Ovary (tissue), 9 donors: Measurements from ENCODE around the gene MAPT. TPM values are rescaled to one million over a fixed set of nuclear protein-coding genes. Genes with fewer than 3 reads are reported as not detected.

Source experiments
- DNase-seq, 5 donors: peaks; one replicate each; pipeline ENCODE4 v3.0.0-alpha.2; 2019 to 2020
- H3K27ac ChIP-seq, 2 donors: fragments of 200-600 bp; one replicate each; pipeline versions ENCODE4 v1.5.1 to v1.8.0; 2019 to 2022
- H3K27me3 ChIP-seq: fragments of 200-600 bp; one replicate; pipeline ENCODE4 v1.8.0; 2022
- H3K36me3 ChIP-seq: fragments of 200-600 bp; sonication (generic); one replicate; pipeline ENCODE4 v1.5.1; 2019
- H3K4me1 ChIP-seq: one replicate; pipeline ENCODE4 v1.8.1; 2013; ENCODE audit warnings: mild to moderate bottlenecking, moderate library complexity; ENCODE audit not compliant: insufficient read depth
- H3K4me3 ChIP-seq: fragments of 200-600 bp; sonication (generic); one replicate; pipeline ENCODE4 v1.5.1; 2017
- H3K9me3 ChIP-seq, 2 donors: fragments of 200-600 bp in 1 of 2; sonication (generic) in 1 of 2; one replicate each; pipeline versions ENCODE4 v1.5.1 to v1.8.1; 2013 to 2019; ENCODE audit warnings: mild to moderate bottlenecking in 1 of 2, moderate library complexity in 1 of 2
- CTCF ChIP-seq, 3 donors: fragments of 450-650 bp in 2 of 3; fragments of 200-600 bp in 1 of 3; IDR thresholded peaks; one replicate each; pipeline versions ENCODE4 v1.5.1 to v1.8.0; 2016 to 2022; ENCODE audit warnings: antibody characterized with exemption in 3 of 3, mild to moderate bottlenecking in 1 of 3
- EP300 ChIP-seq: sonication (generic); formaldehyde crosslinking; IDR thresholded peaks from one replicate; pipeline ENCODE4 v1.6.1; 2017; ENCODE audit warnings: antibody characterized with exemption
- POLR2A ChIP-seq: fragments of 450-650 bp; IDR thresholded peaks from one replicate; pipeline ENCODE4 v1.6.1; 2017; ENCODE audit warnings: antibody characterized with exemption, mild to moderate bottlenecking, moderate library complexity
- WGBS, 3 donors: extraction: QIAGEN DNeasy Blood & Tissue Kit in 1 of 3; methylation state at CpG; one replicate each; pipeline versions ENCODE4 v1.1.5 to v1.1.7; 2013 to 2017; 5-methylcytosine and 5-hydroxymethylcytosine counted together
- intact Hi-C, 4 donors: fragments of 100-400 bp; cut with DNase I; formaldehyde crosslinking; loops; one replicate each; pipeline versions ENCODE4 v1.11.0 to v1.15.1; 2022 to 2023
- polyA plus RNA-seq, 2 donors: library from polyadenylated mRNA; stranded (reverse); fragments of 200-250 nt in 1 of 2; fragments of 350-450 nt in 1 of 2; fragmentation: Illumina TruSeq in 1 of 2; extraction: RNeasy Lipid Tissue Mini Kit (QIAGEN cat#74804) in 1 of 2; gene quantifications; one replicate each; pipeline ENCODE4 v1.2.3, GENCODE V29; 2013 to 2014
- total RNA-seq, 7 donors: library from RNA; depleted of rRNA in 2 of 7; stranded (reverse); fragments of >200 nt in 2 of 7; fragmentation: NEBNext Ultra II Directional in 3 of 7; extraction: Animal tissue kit (Norgen Biotek cat#: 25700) in 3 of 7; gene quantifications; one replicate each; pipeline versions ENCODE4 v1.1.0 to v1.2.4, GENCODE V29; 2016 to 2023
- donor health status: DM: no; HTN: no; CAD: no; lungs with moderate emphysema.
- donor health status: DM: no; HTN: no; CAD: no.
- donor health status: Bipolar disorder and iron deficiency.
- donor health status: DM: yes; HTN: yes; CAD: no.
- donor health status: DM: no; HTN: no; CAD: no.
- donor health status: DM: yes; HTN: yes; CAD: no.

Gene MAPT
- total and polyA plus RNA-seq, 9 donors, result 0.40 to 2.2 (median 1.1) TPM

- Histone ChIP-seq H3K4me1 (no peaks in the 10 kb centered on the region), H3K27me3 (no peaks in the 10 kb centered on the region), H3K9me3 (no peaks in the 10 kb centered on the region), H3K36me3 (peaks cover 3% of the 10 kb centered on the region), H3K27ac (no peak overlapping the region), H3K4me3 (no peak overlapping the region)
- no peak for TF ChIP-seq POLR2A
- no peak for TF ChIP-seq EP300
- TF ChIP-seq CTCF (IDR thresholded peaks at IDR 0.05), result no peak
- 94 to 95% (median 95%) methylated on average over 11 of the region's 11 CpGs for WGBS, 3 donors
- intact Hi-C loops, result no loop called here
- DNase-seq, result peak in 1 of 5 donors; percentile 14
Measured at GRCh38 chr17:46032909-46033308, 138.6 kb downstream of the MAPT start.

- no peaks in the 10 kb centered on the region for H3K4me1 ChIP-seq
- peaks cover 3% of the 10 kb centered on the region for H3K36me3 ChIP-seq
- 87 to 93% (median 90%) methylated on average over 3 of the region's 3 CpGs for WGBS, 3 donors
- TF ChIP-seq EP300 (no peak), POLR2A (no peak), CTCF (IDR thresholded peaks at IDR 0.05) (no peak)
- H3K4me3 ChIP-seq, result no peak overlapping the region
- intact Hi-C loops, result no loop called here
- peak in 1 of 5 donors; percentile 11 for DNase-seq
- no peaks in the 10 kb centered on the region for H3K27me3 ChIP-seq
- no peaks in the 10 kb centered on the region for H3K9me3 ChIP-seq
- no peak overlapping the region for H3K27ac ChIP-seq
Measured at GRCh38 chr17:46033392-46033791, 139.0 kb downstream of the MAPT start.

GRCh38 chr17:46035112-46035818 lies 140.9 kb downstream of the MAPT start:
- peaks cover 3% of the 10 kb centered on the region for H3K36me3 ChIP-seq
- intact Hi-C loops, result no loop called here
- DNase-seq, result no peak
- no peaks in the 10 kb centered on the region for H3K9me3 ChIP-seq
- H3K27me3 ChIP-seq, result no peaks in the 10 kb centered on the region
- H3K27ac ChIP-seq, result no peak overlapping the region
- TF ChIP-seq EP300 (no peak), CTCF (IDR thresholded peaks at IDR 0.05) (no peak), POLR2A (no peak)
- no peak overlapping the region for H3K4me3 ChIP-seq
- WGBS, 3 donors, result 78 to 82% (median 81%) methylated on average over 3 of the region's 3 CpGs
- no peaks in the 10 kb centered on the region for H3K4me1 ChIP-seq

- DNase-seq, result no peak
- Histone ChIP-seq H3K9me3 (no peaks in the 10 kb centered on the region), H3K27me3 (no peaks in the 10 kb centered on the region), H3K27ac (no peak overlapping the region), H3K4me3 (no peak overlapping the region), H3K36me3 (peaks cover 3% of the 10 kb centered on the region), H3K4me1 (no peaks in the 10 kb centered on the region)
- intact Hi-C loops, result no loop called here
- WGBS, 3 donors, result 92 to 94% (median 92%) methylated on average over 6 of the region's 6 CpGs
- TF ChIP-seq EP300, result no peak
- TF ChIP-seq POLR2A, result no peak
- TF ChIP-seq CTCF (IDR thresholded peaks at IDR 0.05), result no peak
Measured at GRCh38 chr17:46036491-46036890, 142.1 kb downstream of the MAPT start.
